Activated naive CD4-positive, alpha-beta T cell treated with anti-CD3 and anti-CD28 coated beads, Interleukin-2, amount 50 U/mL, for 72 hours (primary cell): ENCODE results near the gene MED12L. TPM values are rescaled to one million over a fixed set of nuclear protein-coding genes. Genes with fewer than 3 reads are reported as not detected.

ENCODE experiments used
- ATAC-seq, 2 donors: fragments of 150-1000 bp; cut with Tn5 transposase; 2 replicates each; pipeline ENCODE4 v1.10.0; 2021; ENCODE audit warnings: mild to moderate bottlenecking in 2 of 2, moderate library complexity in 2 of 2
- DNase-seq, 2 donors: peaks; one replicate each; pipeline ENCODE4 v3.0.0; 2021 to 2022; ENCODE audit warnings: low spot score in 2 of 2
- H3K27ac Mint-ChIP-seq, 2 donors: one replicate each; pipeline ENCODE4 v1.8.0; 2022; ENCODE audit warnings: mild to moderate bottlenecking in 2 of 2, mixed read lengths in 2 of 2
- H3K36me3 Mint-ChIP-seq, 2 donors: one replicate each; pipeline ENCODE4 v1.8.0; 2022; ENCODE audit warnings: mixed read lengths in 2 of 2
- H3K9me3 Mint-ChIP-seq, 2 donors: one replicate each; pipeline ENCODE4 v1.8.0; 2022; ENCODE audit warnings: mixed read lengths in 2 of 2
- total RNA-seq, 2 donors: library from RNA; stranded (reverse); gene quantifications; one replicate each; pipeline ENCODE4 v1.2.3, GENCODE V29; 2022

Gene MED12L
- total RNA-seq, 2 donors from 2014 or later, result 1.5 to 6.9 TPM

DNA sequence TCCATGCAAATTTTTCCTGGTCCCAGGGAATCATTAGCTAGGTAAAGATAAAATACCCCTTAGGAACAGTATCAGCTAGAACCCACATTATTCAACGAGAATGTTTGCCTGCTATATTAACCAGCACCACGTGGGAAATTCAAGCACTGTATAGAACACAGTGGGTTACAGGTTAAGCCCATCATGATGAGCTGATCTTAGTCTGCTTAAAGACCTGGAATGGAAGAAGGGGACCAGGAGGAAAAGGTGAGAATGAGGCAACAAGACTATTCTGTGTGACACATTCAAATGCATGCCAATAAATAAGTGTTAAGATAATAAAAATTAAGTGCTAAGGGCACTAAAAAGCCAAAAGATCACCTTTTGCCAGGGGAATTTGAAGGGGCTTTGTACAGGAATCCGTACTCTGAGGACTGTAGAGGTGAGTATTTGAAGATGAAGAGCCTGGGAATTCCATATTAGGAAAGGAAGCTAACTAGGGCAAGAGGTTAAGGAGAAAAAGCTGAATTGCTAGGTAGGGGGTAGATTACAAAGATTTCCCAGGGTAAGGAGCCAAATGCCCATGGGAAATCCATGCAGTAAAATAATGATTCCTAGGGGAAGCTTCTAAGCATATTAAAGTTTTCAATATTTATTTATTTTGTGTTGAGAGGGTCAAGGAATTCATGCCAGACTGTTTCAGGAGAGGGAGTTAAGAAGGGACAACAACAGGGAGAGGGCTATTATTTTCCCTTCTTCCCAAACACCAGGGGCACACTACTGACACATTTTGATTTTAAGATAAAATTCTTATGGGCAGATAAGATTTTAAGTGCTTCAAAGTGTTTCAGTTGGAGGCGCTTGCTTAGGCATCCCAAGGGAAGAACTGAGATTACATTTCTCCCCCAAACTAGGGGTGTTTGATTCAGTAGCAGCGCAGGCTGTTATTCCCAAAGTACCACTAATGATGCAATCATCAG, 2.3 kb upstream of the MED12L start:
- Mint-ChIP-seq H3K36me3 (peaks cover 0 to 5% of the 10 kb centered on the region in 2 donors), H3K27ac (no peak overlapping the region), H3K9me3 (no peaks in the 10 kb centered on the region)
- DNase-seq (no peak), ATAC-seq (no peak)

DNA sequence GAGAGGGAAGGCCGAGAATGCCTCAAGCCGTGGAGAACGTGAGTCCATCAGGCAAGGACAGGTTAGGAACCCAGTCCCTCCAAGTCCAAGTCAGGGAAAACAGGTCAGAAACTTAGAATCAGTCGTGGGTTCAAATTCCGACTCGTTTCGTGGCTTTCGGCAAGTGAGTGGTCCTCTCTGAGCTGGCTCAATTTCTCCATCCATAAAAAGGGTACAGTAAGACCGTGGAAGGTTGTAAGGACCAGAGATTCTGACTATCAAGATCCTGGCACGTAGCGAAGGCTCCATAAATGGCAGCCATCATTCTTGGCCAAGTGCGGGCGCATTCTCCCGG, 604 bp upstream of the MED12L start:
- Mint-ChIP-seq H3K27ac (no peak overlapping the region), H3K9me3 (no peaks in the 10 kb centered on the region), H3K36me3 (peaks cover 0 to 5% of the 10 kb centered on the region in 2 donors)
- DNase-seq (no peak), ATAC-seq (no peak)

DNA sequence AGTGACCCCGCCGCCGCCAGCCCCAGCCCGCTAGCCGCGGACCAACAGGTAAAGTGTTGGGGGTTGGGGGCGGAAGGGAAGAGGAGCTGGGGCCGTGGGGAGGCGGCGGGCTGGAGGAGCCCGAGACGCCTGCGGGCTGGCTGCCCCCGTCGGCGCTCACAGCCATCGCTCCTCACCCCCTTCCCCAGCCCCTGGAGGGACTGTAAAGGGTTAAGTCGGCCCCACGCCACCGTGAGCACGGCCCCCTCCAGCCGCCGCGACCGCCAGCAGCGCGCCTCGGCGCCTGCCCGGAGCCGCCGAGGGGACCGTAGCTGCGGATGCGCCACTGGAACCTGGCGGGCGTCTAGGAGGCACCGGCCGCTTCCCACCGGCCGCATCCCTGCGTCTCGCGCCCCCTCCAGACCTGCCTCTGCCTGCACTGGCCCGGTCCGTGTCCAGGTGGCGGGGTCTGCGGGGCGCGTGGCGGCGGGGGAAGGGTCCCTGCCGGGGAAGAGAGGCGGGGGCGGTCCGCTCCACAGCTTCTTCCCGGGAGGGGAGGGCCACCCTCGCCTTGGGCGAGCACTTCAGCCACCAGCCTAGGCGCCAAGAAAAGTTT, 522 bp downstream of the MED12L start:
- no peaks in the 10 kb centered on the region for H3K9me3 Mint-ChIP-seq
- DNase-seq (peak in 1 of 2 donors; percentile 26), ATAC-seq (peak; percentile 34 to 35)
- H3K36me3 Mint-ChIP-seq, result peaks cover 0 to 5% of the 10 kb centered on the region in 2 donors
- H3K27ac Mint-ChIP-seq, result no peak overlapping the region

DNA sequence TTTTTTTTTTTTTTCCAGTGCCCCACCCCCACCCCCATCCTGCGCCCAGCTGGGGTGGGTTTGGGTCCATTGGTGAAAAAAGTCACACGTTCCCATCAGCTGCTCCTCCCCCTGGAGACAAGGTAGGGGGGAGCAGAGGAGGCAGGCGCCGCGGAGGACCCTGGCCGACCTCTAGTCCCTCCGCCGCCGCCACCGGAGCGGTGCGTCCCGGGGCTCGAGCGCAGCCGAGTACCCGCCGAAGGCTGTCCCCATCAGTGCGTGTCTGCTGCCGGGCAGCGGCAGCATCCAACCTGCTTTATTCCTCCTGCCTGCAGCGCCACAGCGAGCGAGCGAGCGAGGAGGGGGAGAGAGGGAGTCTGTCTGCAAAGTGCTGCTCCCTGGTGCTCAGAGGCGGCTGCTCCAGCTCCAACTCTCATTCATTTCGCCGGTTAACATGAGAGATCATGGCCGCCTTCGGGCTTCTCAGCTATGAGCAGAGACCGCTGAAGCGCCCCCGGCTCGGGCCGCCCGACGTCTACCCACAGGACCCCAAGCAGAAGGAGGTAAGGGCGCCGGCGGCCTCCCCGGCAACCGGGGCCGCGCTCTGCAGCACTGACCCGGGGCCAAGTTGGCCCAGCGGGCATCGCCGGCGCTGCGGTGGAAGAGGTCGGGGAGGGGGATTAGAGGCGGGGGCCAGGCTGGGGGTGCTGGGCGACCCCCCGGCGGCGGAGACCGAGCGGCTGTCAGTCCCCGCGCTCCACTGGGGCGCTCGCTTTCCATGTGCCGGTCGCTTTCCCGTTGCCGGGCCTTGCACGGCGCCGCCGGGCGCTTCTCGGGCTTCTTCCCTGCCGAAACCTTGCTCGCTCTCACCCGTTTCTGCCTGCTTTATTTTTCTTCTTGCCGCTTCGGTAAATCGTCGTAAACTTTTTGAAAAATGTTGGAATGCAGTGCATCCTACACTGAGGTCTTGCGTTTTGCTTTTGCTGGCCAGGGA, 1.3 kb downstream of the MED12L start:
- H3K36me3 Mint-ChIP-seq, result peaks cover 0 to 5% of the 10 kb centered on the region in 2 donors
- DNase-seq (peak; percentile 56 to 59), ATAC-seq (peak; percentile 71 to 86)
- no peak overlapping the region for H3K27ac Mint-ChIP-seq
- H3K9me3 Mint-ChIP-seq, result no peaks in the 10 kb centered on the region

DNA sequence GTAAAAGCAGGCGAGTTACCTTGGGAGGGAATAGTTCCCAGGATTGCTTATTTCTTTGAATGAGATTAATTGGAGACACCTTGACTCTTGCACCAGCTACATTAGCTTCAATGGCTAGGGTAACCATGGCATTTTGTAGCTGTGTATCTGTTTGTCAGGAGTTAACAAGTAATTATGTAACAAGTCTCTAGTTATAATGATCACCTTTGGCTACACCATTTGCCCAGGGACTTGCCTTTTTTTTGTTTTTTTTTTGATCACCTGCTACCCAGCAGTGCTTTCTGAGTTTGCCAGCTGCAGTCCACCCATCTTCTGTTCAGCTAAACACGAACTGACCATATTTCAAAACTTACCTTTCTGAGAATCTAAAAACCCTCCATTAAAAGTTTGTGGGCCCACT, 2.2 kb downstream of the MED12L start:
- no peak for ATAC-seq
- Mint-ChIP-seq H3K9me3 (no peaks in the 10 kb centered on the region), H3K27ac (no peak overlapping the region), H3K36me3 (peaks cover 0 to 5% of the 10 kb centered on the region in 2 donors)
- DNase-seq, result no peak

DNA sequence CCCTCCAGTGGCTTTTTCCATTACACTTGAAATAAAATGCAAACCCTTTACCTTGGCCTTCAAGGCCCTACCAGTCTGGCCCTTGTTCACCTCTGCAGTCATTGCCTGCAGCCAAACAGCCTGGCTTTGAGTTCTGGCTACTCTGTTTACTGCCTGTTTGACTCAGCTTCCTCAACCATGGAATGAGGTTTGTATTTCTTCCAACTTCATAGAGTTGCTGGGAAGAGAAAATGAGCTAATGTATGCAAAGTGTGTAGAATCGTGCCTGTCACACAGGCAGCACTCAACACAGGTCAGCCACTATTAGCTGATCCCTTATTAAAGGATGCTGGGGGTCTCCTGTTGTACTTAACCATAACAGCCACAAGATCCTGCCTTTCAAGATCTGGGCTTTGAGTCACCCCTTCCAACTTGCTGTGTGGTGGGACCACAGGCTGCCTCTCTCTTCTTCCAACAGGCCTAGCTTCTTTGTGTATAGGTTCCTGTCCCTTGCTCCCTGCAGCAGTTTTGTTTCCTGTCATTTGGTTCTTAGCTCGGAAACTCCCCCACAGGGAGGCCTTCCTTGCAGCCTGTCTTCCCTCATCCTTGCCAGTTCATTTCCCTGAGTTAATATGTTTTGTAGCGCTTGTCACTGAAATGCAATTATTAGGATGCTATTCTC, 6.4 kb downstream of the MED12L start:
- H3K27ac Mint-ChIP-seq, result no peak overlapping the region
- no peak for ATAC-seq

GRCh38 chr3:151093148-151093547, 7.7 kb downstream of the MED12L start:
- Mint-ChIP-seq H3K9me3 (peaks cover 4 to 6% of the 10 kb centered on the region in 2 donors), H3K27ac (no peak overlapping the region), H3K36me3 (peaks cover 4 to 6% of the 10 kb centered on the region in 2 donors)
- DNase-seq (no peak), ATAC-seq (no peak)

More for the DNA sequence above, 6.4 kb downstream of the MED12L start:
- H3K36me3 Mint-ChIP-seq, result peaks cover 0 to 5% of the 10 kb centered on the region in 2 donors
- DNase-seq, result no peak
- no peaks in the 10 kb centered on the region for H3K9me3 Mint-ChIP-seq

DNA sequence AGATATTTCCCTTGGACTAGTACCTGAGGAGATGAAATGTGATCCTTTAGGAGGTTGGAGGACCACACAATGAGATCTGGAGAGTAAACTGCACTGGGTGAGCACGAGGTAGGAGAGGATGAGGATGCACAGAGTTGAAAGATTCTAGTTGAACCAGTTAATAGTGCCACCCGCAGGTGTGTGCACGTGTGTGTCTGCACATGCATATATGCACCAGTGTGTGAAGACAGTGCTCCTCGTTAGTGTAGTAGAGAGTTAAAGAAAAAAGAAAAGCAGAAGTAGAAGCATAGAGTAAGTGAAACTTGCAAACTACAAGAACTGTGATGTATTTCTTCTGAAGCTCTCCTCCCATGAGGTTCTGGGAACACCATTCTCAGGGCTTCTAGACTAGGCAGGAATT, 8.4 kb downstream of the MED12L start:
- no peak for ATAC-seq
- Mint-ChIP-seq H3K36me3 (peaks cover 4 to 13% of the 10 kb centered on the region in 2 donors), H3K9me3 (peaks cover 4 to 12% of the 10 kb centered on the region in 2 donors), H3K27ac (no peak overlapping the region)
- DNase-seq, result no peak

GRCh38 chr3:151096716-151097115, 11.3 kb downstream of the MED12L start:
- ATAC-seq (no peak), DNase-seq (no peak)
- Mint-ChIP-seq H3K27ac (no peak overlapping the region), H3K36me3 (peaks cover 4 to 14% of the 10 kb centered on the region in 2 donors), H3K9me3 (peaks cover 4 to 14% of the 10 kb centered on the region in 2 donors)

GRCh38 chr3:151100076-151100475, 14.6 kb downstream of the MED12L start:
- Mint-ChIP-seq H3K9me3 (peaks cover 4 to 14% of the 10 kb centered on the region in 2 donors), H3K27ac (no peak overlapping the region), H3K36me3 (peaks cover 4 to 14% of the 10 kb centered on the region in 2 donors)
- ATAC-seq, result no peak
- DNase-seq, result no peak

GRCh38 chr3:151101270-151101969, 16.0 kb downstream of the MED12L start:
- no peak for ATAC-seq
- Mint-ChIP-seq H3K27ac (no peak overlapping the region), H3K9me3 (peaks cover 4 to 14% of the 10 kb centered on the region in 2 donors), H3K36me3 (peaks cover 4 to 14% of the 10 kb centered on the region in 2 donors)
- DNase-seq, result no peak

DNA sequence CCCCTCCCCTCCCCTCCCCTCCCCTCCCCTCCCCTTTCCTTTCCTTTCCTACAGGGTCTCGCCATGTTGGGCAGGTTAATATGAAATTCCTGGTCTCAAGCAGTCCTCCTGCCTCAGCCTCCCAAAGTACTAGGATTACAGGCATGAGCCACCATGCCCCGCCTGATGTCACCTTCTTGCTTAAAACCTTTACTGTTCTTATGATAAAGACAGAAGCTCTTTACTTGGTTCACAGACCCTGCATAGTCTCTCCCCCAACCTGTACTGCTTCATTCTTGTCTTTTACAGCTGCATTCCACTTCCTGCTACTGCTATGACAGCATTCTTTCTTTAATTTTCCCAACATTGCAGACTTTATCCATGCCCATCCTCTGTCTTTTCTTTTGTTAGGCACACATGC, 20.8 kb downstream of the MED12L start:
- H3K36me3 Mint-ChIP-seq, result no peaks in the 10 kb centered on the region
- ATAC-seq (no peak), DNase-seq (no peak)
- H3K27ac Mint-ChIP-seq, result no peak overlapping the region
- H3K9me3 Mint-ChIP-seq, result no peaks in the 10 kb centered on the region

- no peak overlapping the region for H3K27ac Mint-ChIP-seq
- no peaks in the 10 kb centered on the region for H3K36me3 Mint-ChIP-seq
- no peak for ATAC-seq
- DNase-seq, result no peak
- no peaks in the 10 kb centered on the region for H3K9me3 Mint-ChIP-seq
Observed at GRCh38 chr3:151107177-151107576, 21.7 kb downstream of the MED12L start.

- no peaks in the 10 kb centered on the region for H3K36me3 Mint-ChIP-seq
- H3K9me3 Mint-ChIP-seq, result no peaks in the 10 kb centered on the region
- ATAC-seq (no peak), DNase-seq (no peak)
- no peak overlapping the region for H3K27ac Mint-ChIP-seq
Observed at GRCh38 chr3:151107701-151108100, 22.2 kb downstream of the MED12L start.

DNA sequence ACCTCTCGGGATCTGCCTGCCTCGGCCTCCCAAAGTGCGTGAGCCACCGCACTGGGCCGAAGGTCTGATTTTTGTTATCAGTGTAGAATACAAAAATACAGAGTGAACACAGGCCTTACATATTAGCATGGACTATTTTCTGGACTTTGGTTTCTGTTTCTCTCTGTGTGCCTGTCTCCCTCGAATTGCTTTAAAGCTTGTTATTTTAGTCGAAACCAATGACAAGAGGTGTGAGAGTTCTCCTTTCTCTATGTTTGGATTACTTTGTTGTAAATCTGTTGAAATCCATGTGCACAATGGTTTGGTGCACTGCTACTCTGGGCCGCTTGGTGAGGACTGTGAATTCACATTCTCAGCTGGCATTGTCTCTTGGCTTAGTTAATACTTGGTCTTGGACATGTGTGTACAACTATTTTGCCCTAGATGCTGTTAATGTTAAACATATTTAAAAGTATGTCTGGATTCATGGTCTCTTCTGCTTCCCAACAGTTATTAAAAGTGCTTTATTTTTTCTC, 23.9 kb downstream of the MED12L start:
- Mint-ChIP-seq H3K27ac (no peak overlapping the region), H3K36me3 (no peaks in the 10 kb centered on the region), H3K9me3 (no peaks in the 10 kb centered on the region)
- DNase-seq (no peak), ATAC-seq (no peak)
